Stimulated activated CD8-positive, alpha-beta memory T cell treated with anti-CD3 and anti-CD28 coated beads, Interleukin-7, amount 100 ng/mL, for 4 hours (primary cell): ENCODE data around the gene NDUFS5.
"Not testable (repeated sequence)": the region's sequence is repeated elsewhere in the genome, so short reads cannot be mapped to it uniquely, and the experiment has no call there.

Experiments
- DNase-seq, 2 donors: peaks; one replicate each; pipeline ENCODE4 v3.0.0-alpha.2; 2020; ENCODE audit warnings: low read depth in 2 of 2

NDUFS5 gene

GRCh38 chr1:39026051-39026865 is at the start of gene NDUFS5:
Gene NDUFS5, plus strand, starts transcription at chr1:39026350. Its CDS starts 2,375 bp downstream, at chr1:39028725.
- DNase-seq = peak; percentile 51 to 77

GRCh38 chr1:38977399-38978244 is 48.5 kb upstream of the NDUFS5 start:
- peak in 1 of 2 donors; percentile 21 for DNase-seq

- DNase-seq = not testable (repeated sequence)
Measured at GRCh38 chr1:38978245-38978542, 48.0 kb upstream of the NDUFS5 start.

- not testable (repeated sequence) for DNase-seq
Measured at GRCh38 chr1:38979380-38979779, 46.8 kb upstream of the NDUFS5 start.

GRCh38 chr1:38989979-38990378 is 36.2 kb upstream of the NDUFS5 start:
- no peak for DNase-seq

GRCh38 chr1:38990386-38990737 is 35.8 kb upstream of the NDUFS5 start:
- DNase-seq = no peak

- peak; percentile 89 to 96 for DNase-seq
Measured at GRCh38 chr1:38990738-38991637, 35.2 kb upstream of the NDUFS5 start, which contains the start of gene AKIRIN1. Gene AKIRIN1, plus strand, starts transcription at chr1:38991276. Its CDS starts 105 bp downstream, at chr1:38991381.

- peak in 1 of 2 donors; percentile 3 for DNase-seq
Measured at GRCh38 chr1:38991638-38992411, 34.3 kb upstream of the NDUFS5 start.

- no peak for DNase-seq
Measured at GRCh38 chr1:38992412-38993111, 33.6 kb upstream of the NDUFS5 start.

- DNase-seq = no peak
Measured at GRCh38 chr1:38994196-38994595, 32.0 kb upstream of the NDUFS5 start.

GRCh38 chr1:38997034-38997900 is 28.9 kb upstream of the NDUFS5 start:
- DNase-seq = no peak

- no peak for DNase-seq
Measured at GRCh38 chr1:38997901-38998190, 28.3 kb upstream of the NDUFS5 start.

- no peak for DNase-seq
Measured at GRCh38 chr1:39001516-39002421, 24.4 kb upstream of the NDUFS5 start.

- DNase-seq = no peak
Measured at GRCh38 chr1:39003281-39003680, 22.9 kb upstream of the NDUFS5 start.

GRCh38 chr1:39003794-39004193 is 22.4 kb upstream of the NDUFS5 start:
- DNase-seq = no peak

- no peak for DNase-seq
Measured at GRCh38 chr1:39006287-39006686, 19.9 kb upstream of the NDUFS5 start.

- DNase-seq = no peak
Measured at GRCh38 chr1:39006726-39007645, 19.2 kb upstream of the NDUFS5 start.
